ENCODE results near the gene CLIP1. TPM values are rescaled to one million over a fixed set of nuclear protein-coding genes. Genes with fewer than 3 reads are reported as not detected.

CLIP1 gene
- total RNA-seq, 1 donor from 2014 or later, result 50.8 TPM

DNA sequence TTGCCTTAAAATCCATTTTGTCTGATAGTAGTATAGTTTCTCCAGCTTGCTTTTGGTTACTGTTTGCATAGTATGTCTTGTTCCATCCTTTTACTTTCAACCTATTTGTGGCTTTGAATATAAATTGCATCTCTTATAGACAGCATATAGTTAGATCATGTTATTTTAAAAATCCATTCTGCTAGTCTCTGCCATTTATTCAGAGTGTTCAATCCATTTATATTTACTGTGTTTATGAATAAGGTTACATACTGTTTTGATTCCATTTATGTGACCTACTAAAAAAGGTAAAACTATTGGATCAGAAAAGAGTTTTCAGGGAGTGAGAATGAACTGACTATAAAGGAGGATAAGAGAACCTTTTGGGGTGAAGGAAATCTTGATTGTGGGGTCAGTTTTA lies 126.6 kb downstream of the CLIP1 start:
- Histone ChIP-seq H3K27ac (no peak overlapping the region), H3K79me2 (ENCODE audit: low read depth) (no peaks in the 10 kb centered on the region), H3K36me3 (no peaks in the 10 kb centered on the region), H2AFZ (replicated peaks) (no peak overlapping the region), H3K4me3 (no peak overlapping the region), H3K27me3 (no peaks in the 10 kb centered on the region), H3F3A (ENCODE audit: low read depth) (no peaks in the 10 kb centered on the region), H3K4me2 (no peak overlapping the region), H3K9me3 (ENCODE audit: low read depth) (no peaks in the 10 kb centered on the region), H4K20me1 (ENCODE audit: low read depth) (no peaks in the 10 kb centered on the region), H3K4me1 (no peaks in the 10 kb centered on the region), H3K9ac (no peak overlapping the region)
- no peaks in the 10 kb centered on the region for H3K9me3 Mint-ChIP-seq
- H3K27ac Mint-ChIP-seq, result no peak overlapping the region
- peaks cover 17% of the 10 kb centered on the region for H3K36me3 Mint-ChIP-seq
- H3K4me3 Mint-ChIP-seq, result no peak overlapping the region
- H3K27me3 Mint-ChIP-seq (ENCODE audit: insufficient read depth, low read depth), result no peaks in the 10 kb centered on the region
- DNase-seq (ENCODE audit: low spot score), result no peak
- TF ChIP-seq EZH2 (IDR thresholded peaks at IDR 0.05) (no peak), EZH2phosphoT487 (IDR thresholded peaks at IDR 0.05) (no peak), CTCF (IDR thresholded peaks at IDR 0.05) (no peak)
- no peaks in the 10 kb centered on the region for H3K4me1 Mint-ChIP-seq

- Mint-ChIP-seq H3K27me3 (ENCODE audit: insufficient read depth, low read depth) (no peaks in the 10 kb centered on the region), H3K4me1 (no peaks in the 10 kb centered on the region), H3K36me3 (peaks cover 15% of the 10 kb centered on the region), H3K27ac (no peak overlapping the region), H3K4me3 (no peak overlapping the region), H3K9me3 (no peaks in the 10 kb centered on the region)
- no peak overlapping the region for H3K27ac ChIP-seq
- no peaks in the 10 kb centered on the region for H3F3A ChIP-seq (ENCODE audit: low read depth)
- no peak overlapping the region for H3K4me2 ChIP-seq
- no peaks in the 10 kb centered on the region for H3K4me1 ChIP-seq
- DNase-seq (ENCODE audit: low spot score), result no peak
- H3K79me2 ChIP-seq (ENCODE audit: low read depth), result no peaks in the 10 kb centered on the region
- H3K4me3 ChIP-seq, result no peak overlapping the region
- H3K9me3 ChIP-seq (ENCODE audit: low read depth), result no peaks in the 10 kb centered on the region
- H3K9ac ChIP-seq, result no peak overlapping the region
- no peaks in the 10 kb centered on the region for H4K20me1 ChIP-seq (ENCODE audit: low read depth)
- H3K27me3 ChIP-seq, result no peaks in the 10 kb centered on the region
- no peak overlapping the region for H2AFZ ChIP-seq (replicated peaks)
- TF ChIP-seq EZH2phosphoT487 (IDR thresholded peaks at IDR 0.05) (no peak), EZH2 (IDR thresholded peaks at IDR 0.05) (no peak), CTCF (IDR thresholded peaks at IDR 0.05) (no peak)
- H3K36me3 ChIP-seq, result no peaks in the 10 kb centered on the region
These were observed 129.4 kb downstream of the CLIP1 start for GRCh38 chr12:122293081-122293480.

DNA sequence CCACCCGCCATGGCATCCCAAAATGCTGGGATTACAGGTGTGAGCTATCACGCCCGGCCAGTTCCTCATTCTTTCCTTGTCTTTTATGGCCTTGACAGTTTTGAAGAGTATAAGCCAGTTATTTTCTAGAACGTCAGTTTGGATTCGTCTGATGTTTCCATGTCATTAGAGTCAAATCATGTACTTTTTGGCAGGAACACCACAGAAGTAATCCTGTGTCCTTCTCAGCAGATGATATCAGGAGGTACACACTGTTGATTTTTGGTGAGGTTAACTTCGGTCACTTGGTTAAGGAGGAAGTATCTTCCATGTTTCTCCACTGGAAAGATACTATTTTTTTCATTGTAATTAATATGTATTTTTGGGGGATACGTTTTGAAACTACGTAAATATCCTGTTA lies 131.0 kb downstream of the CLIP1 start:
- Mint-ChIP-seq H3K4me1 (no peaks in the 10 kb centered on the region), H3K36me3 (peaks cover 15% of the 10 kb centered on the region), H3K27me3 (ENCODE audit: insufficient read depth, low read depth) (no peaks in the 10 kb centered on the region), H3K27ac (no peak overlapping the region), H3K4me3 (no peak overlapping the region), H3K9me3 (no peaks in the 10 kb centered on the region)
- Histone ChIP-seq H3K9me3 (ENCODE audit: low read depth) (no peaks in the 10 kb centered on the region), H2AFZ (replicated peaks) (no peak overlapping the region), H3K27ac (no peak overlapping the region), H3K4me1 (no peaks in the 10 kb centered on the region), H3K9ac (no peak overlapping the region), H3K4me3 (no peak overlapping the region), H3F3A (ENCODE audit: low read depth) (no peaks in the 10 kb centered on the region), H3K36me3 (no peaks in the 10 kb centered on the region), H3K27me3 (no peaks in the 10 kb centered on the region), H3K79me2 (ENCODE audit: low read depth) (no peaks in the 10 kb centered on the region), H3K4me2 (no peak overlapping the region), H4K20me1 (ENCODE audit: low read depth) (no peaks in the 10 kb centered on the region)
- no peak for DNase-seq (ENCODE audit: low spot score)
- TF ChIP-seq CTCF (IDR thresholded peaks at IDR 0.05), result no peak
- no peak for TF ChIP-seq EZH2 (IDR thresholded peaks at IDR 0.05)
- TF ChIP-seq EZH2phosphoT487 (IDR thresholded peaks at IDR 0.05), result no peak

All from neural progenitor cell (in vitro differentiated cells).